NCI-H2196 (cell line): Measurements from ENCODE around the gene MYPN.
"Not testable (repeated sequence)": the region's sequence is repeated elsewhere in the genome, so short reads cannot be mapped to it uniquely, and the experiment has no call there.

Source experiments
- DNase-seq: peaks from one replicate; lab custom pipeline; 2025; ENCODE audit not compliant: unreplicated experiment; lab: John Stamatoyannopoulos, UW

The MYPN gene

DNA sequence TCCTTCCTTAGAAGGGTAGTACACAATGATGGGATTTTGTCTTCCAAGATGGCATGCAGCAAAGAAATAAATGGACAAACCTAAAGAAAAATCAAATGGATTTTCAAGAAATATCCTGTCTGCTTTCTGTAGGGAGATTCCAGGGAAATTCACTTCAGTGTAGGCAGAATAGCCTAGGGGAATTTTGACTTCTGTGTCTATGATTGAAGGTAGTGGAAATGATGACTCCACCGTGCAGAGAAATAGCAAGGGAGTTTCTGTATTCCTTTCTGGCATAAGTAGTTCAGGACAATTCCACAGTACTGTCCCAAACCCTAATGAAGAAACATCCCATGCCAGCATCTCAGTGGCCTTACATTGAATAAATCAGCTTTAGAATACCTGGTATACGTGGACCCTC is 113.1 kb downstream of the MYPN start:
- no peak for DNase-seq

- DNase-seq = no peak
Measured at GRCh38 chr10:68223535-68224165, 114.4 kb downstream of the MYPN start.

DNA sequence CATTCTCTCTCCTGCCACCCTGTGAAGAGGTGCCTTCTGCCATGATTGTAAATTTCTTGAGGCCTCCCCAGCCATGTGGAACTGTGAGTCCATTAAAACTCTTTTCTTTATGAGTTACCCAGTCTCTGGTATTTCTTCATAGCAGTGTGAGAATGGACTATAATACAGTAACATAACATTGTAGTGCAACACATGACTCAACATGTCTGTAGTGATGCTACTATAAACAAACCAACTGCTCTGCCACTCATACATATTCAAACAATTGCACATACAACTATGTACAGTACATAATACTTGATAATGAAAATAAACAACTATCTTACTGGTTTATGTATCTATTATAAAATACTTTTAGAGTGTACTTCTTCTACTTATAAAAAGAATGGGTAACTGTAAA is 115.5 kb downstream of the MYPN start:
- no peak for DNase-seq

DNA sequence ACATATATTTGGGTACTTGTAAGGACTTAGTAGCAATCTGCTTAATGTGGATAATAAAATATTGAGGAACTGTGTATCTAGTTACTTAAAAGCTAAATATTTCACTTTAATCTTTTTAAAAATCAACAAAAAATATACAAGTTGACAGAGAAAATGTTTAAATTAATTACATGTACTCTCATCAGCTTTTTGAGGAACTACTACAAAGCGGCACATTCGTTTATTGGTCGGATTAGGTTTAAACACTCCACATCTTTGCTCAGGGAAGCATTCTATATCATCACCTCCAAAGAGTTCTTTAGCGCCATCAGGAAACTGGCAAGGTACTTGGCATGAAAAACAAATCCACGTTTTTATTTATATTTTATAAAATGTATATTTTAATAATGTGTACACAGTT is 121.0 kb downstream of the MYPN start:
- no peak for DNase-seq

GRCh38 chr10:68231106-68231816 is 122.0 kb downstream of the MYPN start:
- peak; percentile 71 for DNase-seq

- DNase-seq = no peak
Measured at GRCh38 chr10:68231817-68232251, 122.5 kb downstream of the MYPN start, which contains the start of gene ATOH7. ATOH7 (minus strand) TSS chr10:68232113; CDS start chr10:68231677, 436 bp downstream.

DNA sequence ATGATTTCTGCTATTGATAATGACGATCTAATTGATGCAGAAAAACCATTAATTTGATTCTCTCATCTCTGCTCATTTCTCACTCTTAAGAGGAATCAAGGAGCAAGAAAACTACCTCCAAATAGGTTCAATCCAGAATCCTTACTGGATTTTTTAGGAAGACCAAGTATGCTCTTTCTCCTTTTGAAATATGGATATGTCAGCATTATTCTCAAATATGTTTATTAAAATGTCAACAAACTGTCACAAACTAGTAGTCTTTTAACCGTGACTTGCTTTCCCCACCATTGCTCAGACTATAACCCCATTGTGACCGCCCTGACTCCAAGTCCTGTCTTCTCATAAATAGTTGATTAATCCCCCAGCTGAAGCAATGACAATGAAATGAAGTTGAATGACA is 123.8 kb downstream of the MYPN start:
- no peak for DNase-seq

DNA sequence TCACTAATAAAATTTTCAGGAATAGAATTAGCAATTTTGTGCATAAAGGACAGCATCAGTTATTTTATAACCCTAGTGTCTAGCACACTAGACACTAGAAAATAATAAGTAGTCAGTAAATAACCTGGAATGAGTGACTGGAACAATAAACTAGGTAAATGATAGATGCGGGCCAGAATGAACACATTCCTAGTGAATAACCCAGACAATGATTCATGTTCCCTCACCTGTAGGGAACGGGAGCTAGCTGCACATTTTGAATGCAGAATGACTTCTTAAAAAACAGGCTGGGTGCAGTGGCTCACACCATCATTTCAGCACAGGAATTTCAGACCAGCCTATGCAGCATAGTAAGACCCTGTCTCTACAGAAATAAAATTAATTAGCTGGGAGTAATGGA is 125.8 kb downstream of the MYPN start:
- DNase-seq = no peak

DNA sequence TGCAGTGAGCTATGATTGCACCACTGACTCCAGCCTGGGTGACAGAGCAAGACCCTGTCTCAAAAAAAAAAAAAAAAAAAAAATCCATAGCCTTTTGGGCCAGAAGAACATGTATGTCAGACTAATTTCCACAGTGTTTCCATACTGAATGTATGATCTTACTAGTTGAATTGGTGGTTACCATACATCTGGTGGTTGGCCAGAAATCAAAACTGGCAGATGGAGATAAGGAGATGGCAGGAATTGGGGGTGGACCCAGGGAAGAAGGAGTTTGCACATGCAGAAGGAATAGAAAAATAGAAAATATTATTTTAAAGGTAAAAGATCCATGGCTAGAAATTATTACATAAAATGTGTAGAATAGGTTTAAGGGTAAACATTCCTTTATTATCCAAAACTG is 126.3 kb downstream of the MYPN start:
- DNase-seq = no peak

DNA sequence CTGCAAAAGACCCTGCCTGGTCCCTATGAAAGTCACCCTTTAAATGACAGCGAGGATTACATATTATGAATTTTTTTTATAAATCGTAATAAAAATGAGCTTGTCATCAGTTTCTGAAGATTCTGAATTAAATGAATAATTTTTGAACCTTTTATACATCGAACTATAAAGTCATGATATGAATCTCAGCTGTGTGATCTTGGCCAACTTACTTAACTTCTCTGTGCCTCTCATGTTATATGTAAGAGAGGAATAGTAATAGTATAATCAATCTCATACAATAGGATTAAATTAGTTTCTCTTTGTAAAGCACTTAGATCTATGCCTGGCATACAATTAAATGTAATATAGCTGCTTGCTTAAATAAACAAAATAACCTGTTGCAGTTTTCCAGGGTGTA is 127.9 kb downstream of the MYPN start:
- DNase-seq = no peak

- no peak for DNase-seq
Measured at GRCh38 chr10:68238371-68238770, 129.1 kb downstream of the MYPN start.

- DNase-seq = no peak
Measured at GRCh38 chr10:68239069-68239468, 129.8 kb downstream of the MYPN start.

DNA sequence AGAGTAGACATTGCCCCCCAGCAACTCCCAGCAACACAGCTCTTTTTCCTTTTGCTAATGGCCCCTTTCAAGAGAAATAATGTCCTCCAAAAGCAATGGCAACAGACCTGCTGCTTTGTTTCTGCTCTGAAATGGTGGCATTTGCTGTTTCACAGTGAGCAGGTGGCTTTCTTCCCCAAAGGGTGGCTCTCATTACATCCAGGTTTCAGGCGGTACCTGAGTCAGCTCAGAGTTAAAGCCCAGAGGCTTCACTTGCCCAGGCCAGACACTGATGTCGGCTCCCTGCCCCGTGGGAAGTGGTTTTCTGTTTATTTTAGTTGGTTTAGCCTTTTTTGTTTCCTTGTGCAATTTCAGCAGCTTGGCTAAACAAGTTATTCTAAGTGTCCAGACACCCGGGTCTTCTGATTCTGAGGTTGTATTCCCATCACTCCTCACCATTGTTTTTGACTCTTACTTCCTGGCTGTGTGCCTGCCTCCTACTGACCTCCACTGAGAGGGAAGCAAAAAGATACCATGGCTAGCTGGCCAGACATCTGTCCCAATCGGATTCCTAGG is 130.4 kb downstream of the MYPN start:
- peak; percentile 10 for DNase-seq

DNA sequence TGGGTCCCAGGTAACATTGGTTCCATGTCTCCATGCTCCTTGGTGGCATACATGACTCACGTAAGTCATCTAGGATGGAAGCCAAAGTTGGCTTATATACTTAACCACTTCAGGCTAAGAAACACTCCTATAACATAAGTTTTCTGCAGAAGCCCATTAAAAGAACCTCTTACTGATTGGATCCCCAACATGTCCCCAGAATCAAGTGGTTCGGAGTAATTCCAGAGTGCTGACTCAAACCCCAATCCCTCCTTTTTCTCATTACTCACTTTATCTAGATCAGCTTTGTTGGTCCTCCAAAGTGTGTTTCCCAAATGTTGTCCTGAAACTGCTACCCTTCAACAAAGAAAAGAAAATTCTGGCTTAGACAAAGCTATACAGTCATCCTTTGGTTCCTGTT is 132.8 kb downstream of the MYPN start:
- no peak for DNase-seq

- DNase-seq = not testable (repeated sequence)
Measured at GRCh38 chr10:68246397-68246796, 137.1 kb downstream of the MYPN start.

DNA sequence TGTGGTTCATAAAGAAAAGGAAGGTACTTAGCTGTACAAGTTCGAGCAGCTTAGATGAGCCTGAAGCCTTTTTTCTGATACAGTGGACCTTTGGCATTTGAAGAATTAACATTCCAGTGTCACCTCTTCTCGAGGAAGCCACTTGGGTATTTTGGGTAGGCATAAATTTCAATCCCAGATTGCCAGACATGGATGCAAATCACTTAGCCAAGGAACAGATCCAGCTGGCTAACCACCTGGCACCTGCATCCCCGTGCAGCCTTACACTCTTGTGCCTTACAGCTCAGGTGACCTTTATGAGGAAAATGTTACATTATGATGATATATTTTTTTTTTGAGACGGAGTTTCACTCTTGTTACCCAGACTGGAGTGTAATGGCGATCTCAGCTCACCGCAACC is 138.6 kb downstream of the MYPN start:
- DNase-seq = no peak

DNA sequence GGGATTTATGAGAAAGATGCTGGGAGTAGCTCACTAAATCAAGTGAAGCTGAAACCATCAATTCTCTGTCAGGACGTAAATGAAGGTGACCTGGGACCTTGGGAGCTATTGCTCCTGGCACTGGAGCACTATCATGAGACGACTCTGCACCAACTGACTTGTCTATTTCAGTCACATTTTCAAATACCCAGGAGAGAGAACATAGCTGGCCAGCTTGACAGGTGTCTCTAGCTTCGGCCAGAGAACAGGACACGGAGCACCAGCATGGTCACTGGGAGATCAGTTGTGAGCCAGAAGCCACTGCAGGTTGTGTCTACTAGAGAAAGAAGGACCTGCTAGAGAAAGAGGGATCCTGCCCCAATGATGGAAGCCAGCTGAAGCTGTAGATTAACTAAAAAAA is 140.0 kb downstream of the MYPN start:
- no peak for DNase-seq

- DNase-seq = no peak
Measured at GRCh38 chr10:68251151-68251550, 141.9 kb downstream of the MYPN start.

- no peak for DNase-seq
Measured at GRCh38 chr10:68251625-68252495, 142.6 kb downstream of the MYPN start.

DNA sequence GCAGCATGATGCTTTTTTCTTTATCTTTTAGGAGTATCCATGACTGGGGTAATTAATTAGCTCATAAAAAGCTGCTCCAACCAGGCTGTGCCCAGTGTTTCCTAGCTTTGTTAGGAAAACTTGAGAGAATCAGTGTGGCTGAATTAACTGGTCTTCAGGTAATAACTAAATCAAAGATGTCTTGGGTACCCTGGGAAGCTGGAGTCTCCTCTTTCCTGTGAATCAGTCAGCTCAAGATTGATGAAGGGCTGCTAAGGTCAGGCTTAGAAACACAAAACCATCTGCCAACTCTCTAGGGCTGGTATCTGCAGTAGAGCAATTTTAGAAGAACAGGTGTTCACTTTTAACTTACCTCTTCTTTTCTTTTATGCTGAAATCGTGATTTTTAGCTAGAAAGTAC is 144.1 kb downstream of the MYPN start:
- no peak for DNase-seq

DNA sequence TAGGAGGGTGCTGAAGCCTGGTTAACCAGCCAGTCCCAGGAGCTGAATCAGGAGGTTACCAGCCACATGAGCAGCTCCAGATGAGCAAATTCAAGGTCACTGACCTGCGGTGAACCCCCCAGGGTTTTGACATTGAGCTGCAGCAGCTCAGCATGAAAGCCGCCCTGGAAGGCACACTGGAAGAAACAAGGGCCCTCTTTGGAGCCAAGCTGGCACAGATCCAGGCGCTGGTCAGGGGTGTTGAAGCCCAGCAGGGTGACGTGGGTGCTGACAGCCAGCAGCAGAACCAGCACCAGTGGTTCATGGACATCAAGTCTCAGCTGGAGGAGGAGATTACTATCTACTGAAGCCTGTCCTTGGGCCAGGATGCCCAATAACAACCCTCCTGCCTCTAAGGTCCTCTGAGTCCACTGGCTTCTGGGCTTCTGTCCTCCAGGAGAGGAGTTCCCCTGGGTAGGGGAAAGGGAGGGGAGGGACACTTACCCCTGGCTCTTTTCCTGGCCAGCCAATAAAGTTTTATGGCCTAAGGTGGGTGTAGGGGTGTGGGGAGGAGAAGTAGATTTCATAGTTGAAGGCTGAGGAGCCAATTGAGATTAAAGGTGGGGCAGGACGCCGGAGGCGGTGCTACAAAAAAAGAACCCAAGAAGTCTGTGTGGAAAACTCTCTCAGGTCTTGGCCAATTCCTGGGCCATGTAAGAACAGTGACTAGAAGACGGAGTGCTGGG is 152.0 kb downstream of the MYPN start:
- DNase-seq = no peak
